Measurements from ENCODE around the gene EXOC2. TPM values are rescaled to one million over a fixed set of nuclear protein-coding genes. Genes with fewer than 3 reads are reported as not detected.

EXOC2 gene
- polyA plus RNA-seq, 1 experiment, result 16.0 TPM

DNA sequence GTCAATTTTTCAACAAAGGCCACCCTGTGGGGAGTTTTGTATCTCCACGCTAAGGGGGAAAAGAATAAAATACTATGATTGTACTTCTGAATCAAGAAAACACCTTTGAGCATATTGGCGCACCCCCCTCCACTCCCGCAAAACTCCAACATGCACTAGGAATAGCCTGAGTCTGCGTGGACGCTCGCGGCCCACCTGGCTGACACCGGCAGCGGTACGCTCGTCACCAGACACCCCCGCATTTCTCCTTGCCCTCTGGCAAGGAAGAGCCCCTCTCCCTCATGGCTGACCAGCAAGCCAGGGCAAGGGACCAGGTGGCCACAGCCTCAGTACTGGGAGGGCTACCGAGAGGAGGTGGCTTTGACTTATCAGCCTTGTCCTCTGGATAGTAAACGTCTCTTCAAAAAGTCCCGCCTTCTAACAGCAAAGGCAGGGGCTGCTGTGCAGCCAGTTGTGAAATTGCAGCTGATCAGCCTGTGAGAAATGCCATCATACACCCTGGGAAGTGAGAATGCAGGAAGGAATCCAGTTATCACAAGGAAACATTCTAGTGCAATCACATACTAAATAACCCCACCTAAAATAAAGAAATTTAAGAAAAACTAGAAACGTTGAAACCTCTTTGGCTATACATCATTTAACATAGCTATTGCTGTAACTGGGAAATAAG, 120.2 kb downstream of the EXOC2 start:
- 0 out of 2 replicates have a peak, but pooled peaks cover 3% of the 10 kb centered on the region for H3K36me3 ChIP-seq (ENCODE audit: control insufficient read depth, insufficient read depth, low read length)
- no peaks in the 10 kb centered on the region for H3K27me3 ChIP-seq (ENCODE audit: control insufficient read depth, insufficient read depth, low read length)
- ChIA-PET CTCF (interaction anchor here (0.8 kb wide), 1 partner anchor 20 kb away, joined by 3 read pairs; no protein-coding TSS in a partner anchor), POLR2A (no interaction called here)
- no peak for DNase-seq (ENCODE audit: low read depth)
- H3K4me3 ChIP-seq (ENCODE audit: low read depth, low read length), result no peak overlapping the region
- TF ChIP-seq, protein P1, sequence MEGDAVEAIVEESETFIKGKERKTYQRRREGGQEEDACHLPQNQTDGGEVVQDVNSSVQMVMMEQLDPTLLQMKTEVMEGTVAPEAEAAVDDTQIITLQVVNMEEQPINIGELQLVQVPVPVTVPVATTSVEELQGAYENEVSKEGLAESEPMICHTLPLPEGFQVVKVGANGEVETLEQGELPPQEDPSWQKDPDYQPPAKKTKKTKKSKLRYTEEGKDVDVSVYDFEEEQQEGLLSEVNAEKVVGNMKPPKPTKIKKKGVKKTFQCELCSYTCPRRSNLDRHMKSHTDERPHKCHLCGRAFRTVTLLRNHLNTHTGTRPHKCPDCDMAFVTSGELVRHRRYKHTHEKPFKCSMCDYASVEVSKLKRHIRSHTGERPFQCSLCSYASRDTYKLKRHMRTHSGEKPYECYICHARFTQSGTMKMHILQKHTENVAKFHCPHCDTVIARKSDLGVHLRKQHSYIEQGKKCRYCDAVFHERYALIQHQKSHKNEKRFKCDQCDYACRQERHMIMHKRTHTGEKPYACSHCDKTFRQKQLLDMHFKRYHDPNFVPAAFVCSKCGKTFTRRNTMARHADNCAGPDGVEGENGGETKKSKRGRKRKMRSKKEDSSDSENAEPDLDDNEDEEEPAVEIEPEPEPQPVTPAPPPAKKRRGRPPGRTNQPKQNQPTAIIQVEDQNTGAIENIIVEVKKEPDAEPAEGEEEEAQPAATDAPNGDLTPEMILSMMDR (IDR thresholded peaks at IDR 0.05; ENCODE audit: insufficient read depth, low read depth, low read length), result no peak

GRCh38 chr6:571892-572291, 121.0 kb downstream of the EXOC2 start:
- no peak for DNase-seq (ENCODE audit: low read depth)
- TF ChIP-seq, protein P1 (IDR thresholded peaks at IDR 0.05; ENCODE audit: insufficient read depth, low read depth, low read length), result no peak

GRCh38 chr6:570825-571224, 122.1 kb downstream of the EXOC2 start:
- TF ChIP-seq, protein P1 (IDR thresholded peaks at IDR 0.05; ENCODE audit: insufficient read depth, low read depth, low read length), result no peak
- no peak overlapping the region for H3K4me3 ChIP-seq (ENCODE audit: low read depth, low read length)
- 0 out of 2 replicates have a peak, but pooled peaks cover 3% of the 10 kb centered on the region for H3K36me3 ChIP-seq (ENCODE audit: control insufficient read depth, insufficient read depth, low read length)
- ChIA-PET POLR2A (no interaction called here), CTCF (interaction anchor here (1.5 kb wide), 1 partner anchor 13 kb away, joined by 4 read pairs; no protein-coding TSS in a partner anchor)
- no peaks in the 10 kb centered on the region for H3K27me3 ChIP-seq (ENCODE audit: control insufficient read depth, insufficient read depth, low read length)
- no peak for DNase-seq (ENCODE audit: low read depth)

More at GRCh38 chr6:571892-572291, 121.0 kb downstream of the EXOC2 start:
- CTCF ChIA-PET, result interaction anchor here (1.5 kb wide), 1 partner anchor 12 kb away, joined by 4 read pairs; no protein-coding TSS in a partner anchor
- Histone ChIP-seq H3K36me3 (ENCODE audit: control insufficient read depth, insufficient read depth, low read length) (0 out of 2 replicates have a peak, but pooled peaks cover 3% of the 10 kb centered on the region), H3K4me3 (ENCODE audit: low read depth, low read length) (no peak overlapping the region), H3K27me3 (ENCODE audit: control insufficient read depth, insufficient read depth, low read length) (no peaks in the 10 kb centered on the region)
- POLR2A ChIA-PET, result no interaction called here

DNA sequence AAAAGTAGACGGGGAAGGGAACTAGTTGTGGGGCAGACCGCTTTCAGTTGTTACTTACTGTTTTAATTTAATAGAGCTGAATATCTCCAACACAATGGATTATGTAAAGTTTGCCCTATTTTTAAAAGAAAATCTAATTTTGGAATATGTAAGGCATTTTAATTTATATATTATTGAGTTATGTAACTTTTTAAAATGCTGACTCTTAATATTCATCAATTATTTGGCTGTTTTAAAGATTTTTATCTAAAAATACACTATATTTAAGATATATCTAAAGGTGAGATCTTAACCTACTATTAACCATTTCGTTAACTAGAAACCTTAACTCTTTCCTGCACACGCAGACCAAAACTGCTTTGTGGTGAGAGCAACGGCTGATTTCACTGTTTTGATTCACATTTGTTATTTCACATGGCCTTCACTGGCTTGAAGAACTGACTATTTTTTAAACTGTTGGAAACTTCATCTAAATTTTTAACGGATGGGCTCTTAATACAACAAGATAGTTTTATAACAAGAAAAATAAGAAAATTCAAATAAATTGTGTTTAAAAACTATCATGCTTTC, 123.9 kb downstream of the EXOC2 start:
- POLR2A ChIA-PET, result no interaction called here
- Histone ChIP-seq H3K36me3 (ENCODE audit: control insufficient read depth, insufficient read depth, low read length) (0 out of 2 replicates have a peak, but pooled peaks cover 3% of the 10 kb centered on the region), H3K4me3 (ENCODE audit: low read depth, low read length) (no peak overlapping the region), H3K27me3 (ENCODE audit: control insufficient read depth, insufficient read depth, low read length) (no peaks in the 10 kb centered on the region)
- TF ChIP-seq, protein P1 (IDR thresholded peaks at IDR 0.05; ENCODE audit: insufficient read depth, low read depth, low read length), result no peak
- CTCF ChIA-PET, result no interaction called here
- no peak for DNase-seq (ENCODE audit: low read depth)

DNA sequence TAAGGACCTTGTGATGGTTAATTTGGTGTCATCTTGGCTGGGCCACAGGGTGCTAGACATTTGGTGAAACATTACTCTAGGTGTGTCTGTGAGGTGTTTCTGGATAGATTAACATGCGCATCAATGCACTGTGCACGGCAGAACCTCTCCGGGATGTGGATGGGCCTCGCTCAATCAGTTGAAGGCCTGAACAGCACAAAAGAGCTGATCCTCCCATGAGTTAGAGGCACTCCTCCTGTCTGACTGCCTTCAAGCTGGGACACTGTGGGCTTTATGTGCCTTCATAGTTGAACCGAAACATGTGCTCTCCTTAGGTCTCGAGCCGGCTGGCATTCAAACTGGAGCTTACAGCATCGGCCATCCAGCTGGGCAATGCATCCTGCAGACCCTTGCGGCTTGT, 124.9 kb downstream of the EXOC2 start:
- DNase-seq (ENCODE audit: low read depth), result no peak
- Histone ChIP-seq H3K27me3 (ENCODE audit: control insufficient read depth, insufficient read depth, low read length) (no peaks in the 10 kb centered on the region), H3K36me3 (ENCODE audit: control insufficient read depth, insufficient read depth, low read length) (0 out of 2 replicates have a peak, but pooled peaks cover 3% of the 10 kb centered on the region), H3K4me3 (ENCODE audit: low read depth, low read length) (no peak overlapping the region)
- ChIA-PET POLR2A (no interaction called here), CTCF (no interaction called here)
- TF ChIP-seq, protein P1 (IDR thresholded peaks at IDR 0.05; ENCODE audit: insufficient read depth, low read depth, low read length), result no peak
